Activated CD8-positive, alpha-beta memory T cell treated with anti-CD3 and anti-CD28 coated beads for 4 hours (primary cell): ENCODE measurements around the gene ATG4C.

Experiments used
- DNase-seq, 2 donors: peaks; one replicate each; pipeline ENCODE4 v3.0.0-alpha.2; 2020; ENCODE audit warnings: low read depth in 2 of 2

Gene ATG4C

DNA sequence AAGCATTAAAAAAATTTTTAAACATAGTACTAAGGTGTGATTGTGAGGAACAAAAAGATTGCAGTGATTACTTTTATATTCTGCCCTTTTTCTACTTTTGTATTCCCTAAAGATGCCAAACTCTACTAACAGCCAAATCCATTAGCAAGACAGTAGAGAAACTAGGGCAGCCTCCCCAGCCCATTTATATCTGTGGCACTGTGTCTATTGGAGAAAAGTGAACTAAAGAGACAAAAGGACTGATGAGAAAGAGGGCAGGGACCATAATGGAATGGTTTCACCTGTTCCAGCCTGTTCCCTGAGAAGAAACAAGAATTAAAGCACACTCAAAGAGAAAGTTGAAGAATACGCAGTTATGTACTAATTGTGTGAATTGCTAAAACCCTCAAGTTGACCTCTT, 56.6 kb downstream of the ATG4C start:
- no peak for DNase-seq

DNA sequence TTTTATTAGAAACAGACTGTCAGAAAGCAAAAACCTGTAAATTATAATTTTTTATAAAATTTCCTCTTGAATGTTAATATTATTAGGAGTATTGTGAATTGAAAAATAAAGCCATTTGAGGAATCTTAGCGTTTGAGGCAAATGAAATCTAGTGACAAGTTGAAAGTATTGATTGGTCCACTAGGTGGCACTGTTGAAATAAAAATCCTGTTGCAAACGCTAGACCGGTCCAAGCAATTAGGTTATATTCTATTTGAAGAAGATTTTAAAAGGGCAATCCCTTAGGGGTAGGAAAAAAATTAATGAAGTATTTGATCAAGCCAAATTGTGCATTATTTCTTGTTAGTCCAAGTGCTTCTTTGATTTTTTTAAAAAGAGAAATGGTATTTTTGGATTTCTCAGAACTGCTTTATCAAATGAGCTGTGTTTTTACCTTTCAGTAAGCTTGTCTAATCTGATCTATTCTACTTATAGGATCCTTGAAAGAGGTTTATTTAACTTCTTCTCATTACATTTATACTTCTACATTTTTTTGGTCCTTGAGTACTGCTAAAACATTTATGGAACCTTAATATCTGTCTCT, 57.7 kb downstream of the ATG4C start:
- no peak for DNase-seq

GRCh38 chr1:62844030-62844429, 60.1 kb downstream of the ATG4C start:
- DNase-seq, result no peak

DNA sequence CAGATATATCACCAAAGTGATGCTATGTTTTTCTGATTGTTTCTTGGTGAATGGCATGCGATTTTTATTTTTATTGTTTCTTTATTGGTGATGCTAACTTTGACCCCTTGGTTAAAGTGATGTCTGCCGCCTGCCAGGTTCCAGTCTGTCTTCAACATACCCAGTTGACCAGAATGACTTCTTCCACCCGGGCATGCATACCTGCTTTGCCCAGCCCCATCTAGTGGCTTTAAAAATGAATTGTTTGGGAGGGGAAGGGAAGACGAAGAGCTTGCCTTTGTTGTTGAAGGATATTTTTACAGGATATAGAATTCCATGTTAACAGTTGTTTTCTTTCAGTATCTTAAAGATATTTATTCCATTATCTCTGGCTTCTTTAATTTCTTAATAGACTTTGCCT, 65.1 kb downstream of the ATG4C start:
- no peak for DNase-seq

DNA sequence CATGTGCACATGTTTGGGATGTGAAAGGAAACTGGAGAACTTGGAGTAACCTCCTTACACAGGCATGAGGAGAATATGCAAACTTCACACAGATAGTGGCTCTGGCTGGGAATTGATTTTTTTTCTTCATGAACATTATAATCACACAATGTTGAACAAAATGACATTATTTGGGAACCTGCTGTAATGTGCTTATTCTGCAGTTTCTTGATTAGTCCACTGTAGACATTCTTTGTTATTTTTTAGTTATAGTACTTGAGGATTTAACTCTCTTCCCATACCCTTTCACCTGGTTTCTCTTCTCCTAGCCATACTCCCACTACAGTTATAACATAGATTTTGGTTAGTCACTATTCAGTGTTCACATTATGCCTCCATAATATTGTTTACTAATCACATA, 68.3 kb downstream of the ATG4C start:
- no peak for DNase-seq

- no peak for DNase-seq
Measured at GRCh38 chr1:62856960-62857359, 73.0 kb downstream of the ATG4C start.

- DNase-seq, result no peak
Measured at GRCh38 chr1:62869217-62869754, 85.4 kb downstream of the ATG4C start.

GRCh38 chr1:62870148-62870547, 86.2 kb downstream of the ATG4C start:
- DNase-seq, result no peak

GRCh38 chr1:62875676-62876075, 91.7 kb downstream of the ATG4C start:
- no peak for DNase-seq

DNA sequence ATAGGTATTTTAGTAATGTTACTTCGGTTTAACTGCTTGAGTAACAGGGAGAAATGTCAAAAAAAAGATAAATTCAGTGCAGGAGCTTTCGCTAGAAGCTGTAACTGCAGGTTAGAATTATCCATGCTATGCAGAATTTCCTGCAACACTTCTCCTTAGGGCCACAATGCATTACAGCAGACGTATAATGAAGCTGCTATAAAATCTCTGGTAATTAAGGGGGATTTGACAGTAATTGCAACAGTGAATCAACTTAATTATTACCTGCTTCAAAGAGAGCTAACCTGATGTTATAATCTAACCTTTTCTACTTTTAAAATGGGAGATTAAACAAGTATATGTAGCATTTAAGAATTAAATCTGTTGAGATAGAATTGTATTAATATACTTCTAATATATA, 92.6 kb downstream of the ATG4C start:
- no peak for DNase-seq

DNA sequence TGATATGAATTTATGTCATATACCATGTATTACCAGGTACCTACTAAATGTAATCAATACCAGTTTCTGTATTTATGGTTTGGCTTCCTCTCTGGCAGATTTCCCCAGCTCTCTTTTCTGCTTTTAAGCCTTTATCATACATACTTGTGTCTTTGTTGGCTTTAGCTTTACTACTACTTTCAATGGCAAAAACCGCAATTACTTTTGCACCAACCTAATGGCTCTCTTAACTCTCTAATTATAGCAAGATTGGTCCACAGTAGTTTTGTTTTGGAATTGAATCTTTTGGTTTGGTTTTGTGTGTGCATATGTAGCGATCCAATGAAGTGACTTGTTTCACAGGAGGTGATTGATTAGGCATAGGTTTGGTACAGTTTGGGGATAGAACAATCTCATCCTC, 93.6 kb downstream of the ATG4C start:
- DNase-seq, result no peak

- no peak for DNase-seq
Measured at GRCh38 chr1:62879962-62880361, 96.0 kb downstream of the ATG4C start.

GRCh38 chr1:62882201-62883104, 98.5 kb downstream of the ATG4C start:
- DNase-seq, result no peak

- DNase-seq, result no peak
Measured at GRCh38 chr1:62884156-62884740, 100.3 kb downstream of the ATG4C start.

- no peak for DNase-seq
Measured at GRCh38 chr1:62887799-62888507, 104.0 kb downstream of the ATG4C start.

- no peak for DNase-seq
Measured at GRCh38 chr1:62891956-62892562, 108.1 kb downstream of the ATG4C start.

DNA sequence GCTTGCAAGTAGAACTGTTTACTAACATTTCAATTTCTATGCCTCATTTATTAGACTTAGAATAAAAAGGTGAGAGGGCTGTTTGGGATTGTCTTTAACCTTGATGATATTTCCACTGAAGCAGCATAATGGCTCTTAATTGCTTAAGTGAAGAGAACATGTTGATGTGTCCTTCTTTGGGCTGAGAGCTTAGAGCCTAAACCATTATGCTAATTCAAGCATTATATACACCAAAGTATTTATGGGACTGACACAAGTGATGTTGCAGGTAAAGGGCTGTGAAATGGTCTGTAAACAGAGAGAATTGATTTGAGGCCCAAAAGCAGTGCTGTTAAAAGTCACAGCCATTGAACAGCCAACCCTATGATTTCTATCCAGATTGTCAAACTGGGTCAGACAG, 113.9 kb downstream of the ATG4C start:
- no peak for DNase-seq

- DNase-seq, result no peak
Measured at GRCh38 chr1:62900566-62900965, 116.6 kb downstream of the ATG4C start.

DNA sequence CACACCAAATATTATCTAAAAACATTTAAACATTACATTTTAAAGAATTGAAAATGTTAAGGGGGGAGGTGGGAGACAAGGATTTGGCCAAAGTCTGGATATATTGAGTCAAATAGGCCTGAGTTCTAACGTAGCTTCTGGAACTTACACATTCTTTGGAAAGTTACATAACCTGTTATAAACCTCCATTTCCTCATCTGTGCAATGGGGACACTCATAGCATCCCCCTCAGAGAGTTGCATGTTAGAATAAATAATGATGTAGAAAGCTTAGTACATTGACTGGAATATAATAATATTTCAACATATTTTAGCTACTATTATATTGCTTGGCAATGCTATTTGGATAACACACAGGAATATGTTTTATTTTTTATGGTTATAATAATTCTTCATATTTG, 117.7 kb downstream of the ATG4C start:
- no peak for DNase-seq

- DNase-seq, result no peak
Measured at GRCh38 chr1:62903522-62903921, 119.6 kb downstream of the ATG4C start.

- no peak for DNase-seq
Measured at GRCh38 chr1:62903982-62904855, 120.3 kb downstream of the ATG4C start.
